ENCODE measurements around the gene SC5D. TPM values are rescaled to one million over a fixed set of nuclear protein-coding genes. Genes with fewer than 3 reads are reported as not detected.

SC5D gene
- polyA plus RNA-seq (2011; rRNA removed) (14.6 and 40.0 TPM in 2 replicates), polyA minus RNA-seq (2011; rRNA and poly(A)+ RNA removed) (28.4 and 36.9 TPM in 2 replicates)

GRCh38 chr11:121292495-121293287, at the start of gene SC5D:
SC5D (plus strand) TSS chr11:121292771; CDS start chr11:121303376, 10,605 bp downstream.
- peak; percentile 50 for DNase-seq (ENCODE audit: low read depth)
- ChIA-PET CTCF (interaction anchor here (1.0 to 1.4 kb wide), 2 partner anchors 27 to 75 kb away, joined by 3 read pairs; no protein-coding TSS in a partner anchor), POLR2A (interaction anchor here (0.6 kb wide), 1 partner anchor 303 kb away, joined by 4 read pairs; no protein-coding TSS in a partner anchor)
- no peak; the same call in 1 of the 2 replicates for TF ChIP-seq CTCF (IDR thresholded peaks at IDR 0.05; ENCODE audit: insufficient read depth, low read depth, low read length)
- peak within 1 kb of the TSS; percentile 59 for H3K4me3 ChIP-seq (ENCODE audit: low read depth, low read length)
- H3K27me3 ChIP-seq (ENCODE audit: control insufficient read depth, insufficient read depth, low read length): peaks cover 5% of the 10 kb centered on the region
- no peaks in the 10 kb centered on the region; the same call in none of the 2 replicates for H3K36me3 ChIP-seq (ENCODE audit: control insufficient read depth, insufficient read depth, low read length)

- DNase-seq (ENCODE audit: low read depth): no peak
- H3K27me3 ChIP-seq (ENCODE audit: control insufficient read depth, insufficient read depth, low read length): no peaks in the 10 kb centered on the region
- H3K4me3 ChIP-seq (ENCODE audit: low read depth, low read length): no peak overlapping the region
- ChIA-PET CTCF (interaction anchor here (0.6 to 1.4 kb wide), 3 partner anchors 27 to 346 kb away, joined by 3 to 7 read pairs (median 4); no protein-coding TSS in a partner anchor), POLR2A (no interaction called here)
- TF ChIP-seq CTCF (IDR thresholded peaks at IDR 0.05; ENCODE audit: insufficient read depth, low read depth, low read length): no peak
- no peaks in the 10 kb centered on the region for H3K36me3 ChIP-seq (ENCODE audit: control insufficient read depth, insufficient read depth, low read length)
Measured at GRCh38 chr11:121244884-121245283, 47.7 kb upstream of the SC5D start.

GRCh38 chr11:121246021-121246768, 46.4 kb upstream of the SC5D start:
- TF ChIP-seq CTCF (IDR thresholded peaks at IDR 0.05; ENCODE audit: insufficient read depth, low read depth, low read length): no peak
- Histone ChIP-seq H3K4me3 (ENCODE audit: low read depth, low read length) (no peak overlapping the region), H3K27me3 (ENCODE audit: control insufficient read depth, insufficient read depth, low read length) (no peaks in the 10 kb centered on the region), H3K36me3 (ENCODE audit: control insufficient read depth, insufficient read depth, low read length) (no peaks in the 10 kb centered on the region)
- ChIA-PET CTCF (interaction anchor here (1.2 to 2.8 kb wide), 7 partner anchors 9 to 345 kb away, joined by 3 to 8 read pairs (median 4); no protein-coding TSS in a partner anchor), POLR2A (no interaction called here)
- no peak for DNase-seq (ENCODE audit: low read depth)

- DNase-seq (ENCODE audit: low read depth): no peak
- no peak overlapping the region for H3K4me3 ChIP-seq (ENCODE audit: low read depth, low read length)
- no peaks in the 10 kb centered on the region for H3K36me3 ChIP-seq (ENCODE audit: control insufficient read depth, insufficient read depth, low read length)
- POLR2A ChIA-PET: no interaction called here
- H3K27me3 ChIP-seq (ENCODE audit: control insufficient read depth, insufficient read depth, low read length): no peaks in the 10 kb centered on the region
- TF ChIP-seq CTCF (IDR thresholded peaks at IDR 0.05; ENCODE audit: insufficient read depth, low read depth, low read length): no peak
- CTCF ChIA-PET: interaction anchor here (1.1 to 2.8 kb wide), 7 partner anchors 9 to 344 kb away, joined by 3 to 8 read pairs (median 4); no protein-coding TSS in a partner anchor
Measured at GRCh38 chr11:121246769-121247035, 45.9 kb upstream of the SC5D start.

- Histone ChIP-seq H3K27me3 (ENCODE audit: control insufficient read depth, insufficient read depth, low read length) (no peaks in the 10 kb centered on the region), H3K4me3 (ENCODE audit: low read depth, low read length) (no peak overlapping the region), H3K36me3 (ENCODE audit: control insufficient read depth, insufficient read depth, low read length) (no peaks in the 10 kb centered on the region)
- CTCF ChIA-PET: interaction anchor here (1.0 to 1.4 kb wide), 5 partner anchors 9 to 1257 kb away, joined by 3 to 5 read pairs (median 4); no protein-coding TSS in a partner anchor
- TF ChIP-seq CTCF (IDR thresholded peaks at IDR 0.05; ENCODE audit: insufficient read depth, low read depth, low read length): no peak
- POLR2A ChIA-PET: interaction anchor here (0.6 kb wide), 1 partner anchor 36 kb away, joined by 3 read pairs; no protein-coding TSS in a partner anchor
- DNase-seq (ENCODE audit: low read depth): no peak
Measured at GRCh38 chr11:121248496-121248895, 44.1 kb upstream of the SC5D start.

All from BJ (cell line).